ENCODE measurements around the gene C6orf132. TPM values are rescaled to one million over a fixed set of nuclear protein-coding genes. Genes with fewer than 3 reads are reported as not detected.
"Not testable (repeated sequence)": the region's sequence is repeated elsewhere in the genome, so short reads cannot be mapped to it uniquely, and the experiment has no call there.

C6orf132 gene
- total RNA-seq, 1 experiment from 2014 or later = 88.5 TPM

DNA sequence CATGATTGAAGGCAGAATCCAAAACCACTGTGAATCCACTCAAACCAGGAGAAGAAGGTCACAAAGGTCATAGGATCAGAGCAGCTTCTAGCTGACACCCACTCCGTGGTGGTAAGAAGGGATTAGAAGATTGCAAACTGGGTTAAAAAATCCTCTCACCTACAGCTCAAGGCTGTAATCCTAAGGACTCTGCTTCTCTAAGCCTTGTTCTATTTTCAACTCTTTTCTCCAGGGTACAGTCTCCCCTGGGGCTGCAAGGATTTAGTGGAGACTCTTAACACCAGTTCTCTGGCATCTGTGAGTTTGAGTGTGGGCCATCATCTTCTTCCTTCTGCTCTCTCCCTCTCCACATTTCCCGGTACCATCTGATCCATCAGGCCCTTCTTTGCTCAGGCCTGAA is 30.7 kb upstream of the C6orf132 start, which contains the start of gene GUCA1A:
Gene GUCA1A, plus strand, starts transcription at position 264 of the 400 bp plus-strand sequence. CDS start 250 bp downstream, outside the sequence.
- intact Hi-C loops (cut with micrococcal nuclease; ENCODE audit: unreplicated experiment) = no loop called here
- DNase-seq = no peak
- CTCF ChIA-PET = interaction anchor here (0.6 kb wide), 1 partner anchor 1243 kb away, joined by 3 read pairs; no protein-coding TSS in a partner anchor
- no peak within 1 kb of the TSS for H3K27ac Mint-ChIP-seq (ENCODE audit: unreplicated experiment)
- no peaks in the 10 kb centered on the region for H3K4me1 Mint-ChIP-seq (ENCODE audit: low read depth, unreplicated experiment)
- no TSS peak for BruUV-seq (replicated peaks)
- no peaks in the 10 kb centered on the region for H3K27me3 Mint-ChIP-seq (ENCODE audit: unreplicated experiment)
- TF ChIP-seq CTCF (IDR thresholded peaks at IDR 0.05; ENCODE audit: unreplicated experiment) = no peak
- peaks cover 1% of the 10 kb centered on the region for H3K36me3 Mint-ChIP-seq (ENCODE audit: insufficient read depth, unreplicated experiment)
- H3K4me3 Mint-ChIP-seq (ENCODE audit: low read depth, unreplicated experiment) = no peak within 1 kb of the TSS
- no peaks in the 10 kb centered on the region for H3K9me3 Mint-ChIP-seq (ENCODE audit: low read depth, unreplicated experiment)

DNA sequence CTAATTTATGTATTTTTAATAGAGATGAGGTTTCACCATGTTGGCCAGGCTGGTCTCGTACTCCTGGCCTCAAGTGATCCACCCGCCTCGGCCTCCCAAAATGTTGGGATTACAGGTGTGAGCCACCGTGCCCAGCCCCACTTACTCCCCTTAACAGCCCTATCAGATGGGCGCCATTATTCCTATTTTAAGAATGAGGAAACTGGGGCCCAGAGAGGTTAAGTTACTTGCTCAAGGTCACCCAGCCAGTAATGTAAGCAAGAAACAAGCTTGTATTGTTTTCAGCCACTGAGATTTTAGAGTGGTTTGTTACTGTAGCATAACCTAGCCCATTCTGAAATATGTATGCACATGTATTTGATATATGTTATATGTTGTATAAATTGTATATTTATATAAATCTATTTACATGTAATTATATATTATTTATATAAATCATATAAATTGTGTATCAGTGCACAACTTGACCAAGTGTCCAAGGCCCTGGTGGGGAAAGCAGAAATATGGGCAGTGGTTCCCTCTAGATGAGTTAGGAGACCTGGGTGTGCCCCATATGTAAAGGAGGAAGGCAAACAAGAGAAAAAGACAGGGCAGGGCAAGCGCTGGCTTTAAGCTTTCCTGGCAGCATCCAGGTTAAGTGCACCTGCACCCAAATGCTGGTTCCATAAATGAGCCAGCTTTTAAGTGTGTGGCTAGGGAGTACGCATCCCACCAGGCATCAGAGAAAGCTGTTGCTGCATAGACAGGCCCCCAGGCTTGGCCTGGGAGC is 29.6 kb upstream of the C6orf132 start:
- H3K4me3 Mint-ChIP-seq (ENCODE audit: low read depth, unreplicated experiment) = no peak overlapping the region
- H3K36me3 Mint-ChIP-seq (ENCODE audit: insufficient read depth, unreplicated experiment) = peaks cover 4% of the 10 kb centered on the region
- no peaks in the 10 kb centered on the region for H3K9me3 Mint-ChIP-seq (ENCODE audit: low read depth, unreplicated experiment)
- CTCF ChIA-PET = interaction anchor here (0.5 kb wide), 1 partner anchor 354 kb away, joined by 6 read pairs; no protein-coding TSS in a partner anchor
- H3K4me1 Mint-ChIP-seq (ENCODE audit: low read depth, unreplicated experiment) = peaks cover 2% of the 10 kb centered on the region
- no peak for TF ChIP-seq CTCF (IDR thresholded peaks at IDR 0.05; ENCODE audit: unreplicated experiment)
- no TSS peak for BruUV-seq (replicated peaks)
- no peaks in the 10 kb centered on the region for H3K27me3 Mint-ChIP-seq (ENCODE audit: unreplicated experiment)
- H3K27ac Mint-ChIP-seq (ENCODE audit: unreplicated experiment) = no peak overlapping the region
- intact Hi-C loops (cut with micrococcal nuclease; ENCODE audit: unreplicated experiment) = no loop called here
- no peak for DNase-seq

GRCh38 chr6:42169780-42170179 is 27.4 kb upstream of the C6orf132 start:
- H3K27me3 Mint-ChIP-seq (ENCODE audit: unreplicated experiment); H3K4me3 Mint-ChIP-seq (ENCODE audit: low read depth, unreplicated experiment); H3K27ac Mint-ChIP-seq (ENCODE audit: unreplicated experiment); DNase-seq; H3K9me3 Mint-ChIP-seq (ENCODE audit: low read depth, unreplicated experiment); BruUV-seq (replicated peaks); intact Hi-C loops (cut with micrococcal nuclease; ENCODE audit: unreplicated experiment): not testable (repeated sequence)
- peaks cover 11% of the 10 kb centered on the region for H3K4me1 Mint-ChIP-seq (ENCODE audit: low read depth, unreplicated experiment)
- H3K36me3 Mint-ChIP-seq (ENCODE audit: insufficient read depth, unreplicated experiment) = peaks cover 12% of the 10 kb centered on the region
- CTCF ChIA-PET = interaction anchor here (0.6 to 1.5 kb wide), 3 partner anchors 58 to 557 kb away, joined by 3 to 5 read pairs (median 4); no protein-coding TSS in a partner anchor

- CTCF ChIA-PET = interaction anchor here (0.6 to 1.5 kb wide), 6 partner anchors 46 to 649 kb away, joined by 3 to 5 read pairs (median 4); no protein-coding TSS in a partner anchor
- H3K4me3 Mint-ChIP-seq (ENCODE audit: low read depth, unreplicated experiment) = no peak overlapping the region
- DNase-seq = no peak
- H3K27ac Mint-ChIP-seq (ENCODE audit: unreplicated experiment) = no peak overlapping the region
- BruUV-seq (replicated peaks) = no TSS peak
- peaks cover 12% of the 10 kb centered on the region for H3K36me3 Mint-ChIP-seq (ENCODE audit: insufficient read depth, unreplicated experiment)
- no peaks in the 10 kb centered on the region for H3K27me3 Mint-ChIP-seq (ENCODE audit: unreplicated experiment)
- no peak for TF ChIP-seq CTCF (IDR thresholded peaks at IDR 0.05; ENCODE audit: unreplicated experiment)
- H3K9me3 Mint-ChIP-seq (ENCODE audit: low read depth, unreplicated experiment) = no peaks in the 10 kb centered on the region
- intact Hi-C loops (cut with micrococcal nuclease; ENCODE audit: unreplicated experiment) = no loop called here
- H3K4me1 Mint-ChIP-seq (ENCODE audit: low read depth, unreplicated experiment) = peaks cover 11% of the 10 kb centered on the region
Observed at GRCh38 chr6:42168650-42169049, 26.2 kb upstream of the C6orf132 start.
